C4-2B (cell line): ENCODE measurements around the gene ROR1.

Experiments used
- CTCF ChIP-seq: fragments of 450-650 bp; conservative IDR thresholded peaks from 2 replicates; pipeline ENCODE4 v1.5.1; 2017; ENCODE audit warnings: mild to moderate bottlenecking
- ZFX ChIP-seq: fragments of 450-650 bp; IDR thresholded peaks from 2 replicates; pipeline ENCODE4 v1.6.1; 2017

- TF ChIP-seq CTCF (no peak), ZFX (no peak)
Observed at GRCh38 chr1:63836830-63837229, 63.0 kb downstream of the ROR1 start.
